Measurements from ENCODE around the gene EDDM3A. TPM values are rescaled to one million over a fixed set of nuclear protein-coding genes. Genes with fewer than 3 reads are reported as not detected.

Gene EDDM3A
- polyA plus RNA-seq, 3 donors: not detected

GRCh38 chr14:20782280-20782890 lies 36.7 kb downstream of the EDDM3A start:
- H3K4me1 ChIP-seq (ENCODE audit: control insufficient read depth in 1 of 2, insufficient read depth in 2 of 2, low read length in 2 of 2): peaks cover 59 to 74% of the 10 kb centered on the region in 2 donors
- H2AFZ ChIP-seq (ENCODE audit: insufficient read depth, low read depth, low read length, poor library complexity, severe bottlenecking): peak overlapping the region; percentile 26
- Mint-ChIP-seq H3K27me3 (ENCODE audit: low read depth in 3 of 3) (no peaks in the 10 kb centered on the region), H3K9me3 (peaks cover 0 to 8% (median 3%) of the 10 kb centered on the region in 7 donors), H3K36me3 (peaks cover 13 to 27% of the 10 kb centered on the region in 2 donors), H3K4me1 (peaks cover 69% of the 10 kb centered on the region), H3K27ac (peak overlapping the region; percentile 93 to 100 (median 99)), H3K4me3 (peak overlapping the region; percentile 95 to 99)
- H3K9ac ChIP-seq (ENCODE audit: insufficient read depth, low read length, poor library complexity, severe bottlenecking): peak overlapping the region; percentile 71
- H3K4me2 ChIP-seq (replicated peaks; ENCODE audit: extremely low read depth, low read length, poor library complexity, severe bottlenecking): peak overlapping the region; percentile 94
- peak in 2 of 3 donors; percentile 50 to 66 for DNase-seq
- H3K27me3 ChIP-seq (ENCODE audit: control insufficient read depth in 2 of 2, insufficient read depth in 2 of 2, low read length in 2 of 2): no peaks in the 10 kb centered on the region
- H3K9me3 ChIP-seq (replicated peaks in 1 of 2; ENCODE audit: control insufficient read depth in 1 of 2, insufficient read depth in 1 of 2, low read length in 2 of 2): no peaks in the 10 kb centered on the region
- TF ChIP-seq CTCF (IDR thresholded peaks at IDR 0.05): no peak
- peaks cover 6% of the 10 kb centered on the region in 2 donors for H3K36me3 ChIP-seq (replicated peaks in 1 of 2; ENCODE audit: control insufficient read depth in 1 of 2, insufficient read depth in 2 of 2, low read length in 2 of 2)
- intact Hi-C loops (cut with micrococcal nuclease): loop anchor here in 1 of 2 donors (10.0 kb wide), 2 partner anchors 62 to 168 kb away; no protein-coding TSS in a partner anchor
- H4K20me1 ChIP-seq (ENCODE audit: insufficient read depth, low read length): no peaks in the 10 kb centered on the region
- H3K79me2 ChIP-seq (ENCODE audit: insufficient read depth, low read length): peaks cover 66% of the 10 kb centered on the region
- H3K27ac ChIP-seq (ENCODE audit: low read depth in 1 of 2, low read length in 2 of 2): peak overlapping the region; percentile 85 to 98
- no CpG with 5 or more reads among the region's 5 CpGs for WGBS (ENCODE audit: insufficient coverage)
- H3K4me3 ChIP-seq (replicated peaks in 1 of 3; ENCODE audit: low read depth in 2 of 3, low read length in 3 of 3): peak overlapping the region; percentile 75 to 100 (median 93)

- H3K79me2 ChIP-seq (ENCODE audit: insufficient read depth, low read length): peaks cover 57% of the 10 kb centered on the region
- no peak for TF ChIP-seq CTCF (IDR thresholded peaks at IDR 0.05)
- H3K4me3 ChIP-seq (replicated peaks in 1 of 3; ENCODE audit: low read depth in 2 of 3, low read length in 3 of 3): no peak overlapping the region
- H3K9me3 ChIP-seq (replicated peaks in 1 of 2; ENCODE audit: control insufficient read depth in 1 of 2, insufficient read depth in 1 of 2, low read length in 2 of 2): no peaks in the 10 kb centered on the region
- intact Hi-C loops (cut with micrococcal nuclease): loop anchor here in 1 of 2 donors (10.0 kb wide), 2 partner anchors 58 to 172 kb away; no protein-coding TSS in a partner anchor
- Mint-ChIP-seq H3K9me3 (peaks cover 0 to 8% (median 3%) of the 10 kb centered on the region in 7 donors), H3K4me1 (peaks cover 84% of the 10 kb centered on the region), H3K27ac (peak overlapping the region in 1 of 7 donors; percentile 53), H3K27me3 (ENCODE audit: low read depth in 3 of 3) (no peaks in the 10 kb centered on the region), H3K36me3 (peaks cover 13 to 25% of the 10 kb centered on the region in 2 donors), H3K4me3 (no peak overlapping the region)
- H3K27ac ChIP-seq (ENCODE audit: low read depth in 1 of 2, low read length in 2 of 2): peak overlapping the region in 1 of 2 donors; percentile 71
- no peak for DNase-seq
- WGBS (ENCODE audit: insufficient coverage): no CpG with 5 or more reads among the region's 4 CpGs
- H3K4me2 ChIP-seq (replicated peaks; ENCODE audit: extremely low read depth, low read length, poor library complexity, severe bottlenecking): no peak overlapping the region
- H3K36me3 ChIP-seq (replicated peaks in 1 of 2; ENCODE audit: control insufficient read depth in 1 of 2, insufficient read depth in 2 of 2, low read length in 2 of 2): peaks cover 6% of the 10 kb centered on the region in 2 donors
- no peak overlapping the region for H3K9ac ChIP-seq (ENCODE audit: insufficient read depth, low read length, poor library complexity, severe bottlenecking)
- no peaks in the 10 kb centered on the region for H4K20me1 ChIP-seq (ENCODE audit: insufficient read depth, low read length)
- H3K27me3 ChIP-seq (ENCODE audit: control insufficient read depth in 2 of 2, insufficient read depth in 2 of 2, low read length in 2 of 2): no peaks in the 10 kb centered on the region
- H3K4me1 ChIP-seq (ENCODE audit: control insufficient read depth in 1 of 2, insufficient read depth in 2 of 2, low read length in 2 of 2): peaks cover 84 to 96% of the 10 kb centered on the region in 2 donors
- H2AFZ ChIP-seq (ENCODE audit: insufficient read depth, low read depth, low read length, poor library complexity, severe bottlenecking): no peak overlapping the region
Observed at GRCh38 chr14:20787025-20787424, 41.3 kb downstream of the EDDM3A start.

All from CD14-positive monocyte (primary cell).